Activated naive CD8-positive, alpha-beta T cell (primary cell): ENCODE results near the gene ASGR2.
"Not testable (repeated sequence)": the region's sequence is repeated elsewhere in the genome, so short reads cannot be mapped to it uniquely, and the experiment has no call there.

ENCODE experiments used
- H3K27ac Mint-ChIP-seq: one replicate; pipeline ENCODE4 v1.8.0; 2021; ENCODE audit warnings: mixed read lengths
- H3K27me3 Mint-ChIP-seq: one replicate; pipeline ENCODE4 v1.8.0; 2021; ENCODE audit warnings: mixed read lengths
- H3K36me3 Mint-ChIP-seq: one replicate; pipeline ENCODE4 v1.8.0; 2021; ENCODE audit warnings: mixed read lengths
- H3K4me1 Mint-ChIP-seq: one replicate; pipeline ENCODE4 v1.8.0; 2021; ENCODE audit warnings: low read depth, mixed read lengths
- H3K4me3 Mint-ChIP-seq: one replicate; pipeline ENCODE4 v1.8.0; 2021; ENCODE audit warnings: mild to moderate bottlenecking, mixed read lengths
- H3K9me3 Mint-ChIP-seq: one replicate; pipeline ENCODE4 v1.8.0; 2021; ENCODE audit warnings: low read depth, mixed read lengths

Gene ASGR2

DNA sequence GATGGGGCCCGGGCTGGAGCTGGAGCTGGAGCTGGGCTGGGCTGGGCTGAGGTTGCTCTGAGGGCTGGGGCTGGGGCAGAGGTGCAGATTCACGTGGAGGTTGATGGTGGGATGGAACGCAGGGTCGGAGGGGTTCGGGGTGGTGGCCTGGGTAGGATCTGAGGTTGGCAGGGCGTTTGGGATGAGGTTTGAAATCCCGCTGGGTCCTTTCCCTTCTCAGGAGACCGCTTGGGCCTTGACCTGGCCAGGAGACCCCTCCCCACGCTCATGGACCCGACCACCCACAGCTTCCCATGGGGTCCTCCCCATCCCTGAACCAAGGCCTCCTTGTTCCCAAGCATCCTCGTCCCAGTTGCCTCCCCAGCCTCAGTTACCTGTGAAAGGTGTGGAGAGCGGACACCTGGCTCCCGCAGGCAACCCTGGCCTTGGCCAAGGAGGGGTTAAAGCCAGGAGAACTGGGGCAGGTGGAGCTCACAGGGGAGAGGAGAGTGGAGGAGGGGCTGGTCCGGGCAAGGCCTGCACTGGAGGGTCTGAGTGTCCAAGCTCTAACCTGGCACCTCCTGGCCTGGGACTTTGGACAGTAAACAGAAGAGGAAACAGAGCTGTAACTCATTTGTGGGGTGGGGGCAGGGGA is at the start of gene ASGR2:
ASGR2 (minus strand) TSS at position 582 of the 634 bp plus-strand sequence. CDS start 582 bp downstream, outside the sequence.
- Mint-ChIP-seq H3K9me3 (no peaks in the 10 kb centered on the region), H3K27ac (no peak within 1 kb of the TSS), H3K4me3 (no peak within 1 kb of the TSS), H3K36me3 (no peaks in the 10 kb centered on the region), H3K4me1 (peaks cover 7% of the 10 kb centered on the region), H3K27me3 (peaks cover 4% of the 10 kb centered on the region)

GRCh38 chr17:7159571-7159970 is 44.9 kb upstream of the ASGR2 start:
- not testable (repeated sequence) for H3K36me3 Mint-ChIP-seq, H3K4me3 Mint-ChIP-seq, H3K4me1 Mint-ChIP-seq, H3K27me3 Mint-ChIP-seq, H3K27ac Mint-ChIP-seq, H3K9me3 Mint-ChIP-seq

DNA sequence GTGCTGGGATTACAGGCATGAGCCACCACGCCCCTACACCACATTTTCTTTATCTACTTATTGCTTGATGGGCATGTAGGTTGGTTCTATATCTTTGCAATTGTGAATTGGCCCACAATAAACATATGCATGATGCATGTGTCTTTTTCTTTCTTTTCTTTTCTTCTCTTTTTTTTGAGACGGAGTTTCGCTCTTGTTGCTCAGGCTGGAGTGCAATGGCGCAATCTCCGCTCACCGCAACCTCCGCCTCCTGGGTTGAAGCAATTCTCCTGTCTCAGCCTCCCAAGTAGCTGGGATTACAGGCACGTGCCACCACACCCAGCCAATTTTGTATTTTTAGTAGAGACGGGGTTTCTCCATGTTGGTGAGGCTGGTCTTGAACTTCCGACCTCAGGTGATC is 43.8 kb upstream of the ASGR2 start:
- not testable (repeated sequence) for H3K27me3 Mint-ChIP-seq, H3K27ac Mint-ChIP-seq, H3K36me3 Mint-ChIP-seq, H3K9me3 Mint-ChIP-seq, H3K4me3 Mint-ChIP-seq, H3K4me1 Mint-ChIP-seq

GRCh38 chr17:7156342-7156940 is 41.8 kb upstream of the ASGR2 start:
- no peaks in the 10 kb centered on the region for H3K4me1 Mint-ChIP-seq
- H3K27me3 Mint-ChIP-seq, result peaks cover 5% of the 10 kb centered on the region
- H3K36me3 Mint-ChIP-seq, result no peaks in the 10 kb centered on the region
- H3K27ac Mint-ChIP-seq, result no peak overlapping the region
- no peaks in the 10 kb centered on the region for H3K9me3 Mint-ChIP-seq
- H3K4me3 Mint-ChIP-seq, result no peak overlapping the region

- Mint-ChIP-seq H3K4me1 (no peaks in the 10 kb centered on the region), H3K27ac (no peak overlapping the region), H3K36me3 (no peaks in the 10 kb centered on the region), H3K4me3 (no peak overlapping the region), H3K9me3 (no peaks in the 10 kb centered on the region), H3K27me3 (peaks cover 3% of the 10 kb centered on the region)
These were observed 33.1 kb upstream of the ASGR2 start for GRCh38 chr17:7147772-7148171.

DNA sequence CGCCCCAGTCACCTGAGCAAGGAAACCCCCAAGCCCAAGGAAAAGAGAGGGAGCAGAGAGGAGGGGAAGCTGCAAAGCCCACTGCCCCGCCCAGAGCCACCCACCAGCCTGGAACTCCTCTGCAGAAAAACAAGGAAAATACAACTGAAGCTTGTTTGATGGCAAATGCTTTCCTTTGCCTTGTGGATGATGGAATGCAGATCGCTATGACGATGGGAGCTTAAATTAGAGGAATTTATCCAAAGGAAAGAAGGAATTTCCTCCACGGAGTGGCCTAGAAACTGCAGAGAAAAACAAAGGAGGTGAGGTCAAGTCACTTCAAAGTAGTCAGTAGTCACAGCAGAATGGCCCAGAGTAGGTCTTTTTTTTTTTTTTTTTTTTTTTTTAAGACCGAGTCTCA is 31.5 kb upstream of the ASGR2 start:
- Mint-ChIP-seq H3K4me1 (no peaks in the 10 kb centered on the region), H3K36me3 (no peaks in the 10 kb centered on the region), H3K27ac (no peak overlapping the region), H3K9me3 (no peaks in the 10 kb centered on the region), H3K27me3 (no peaks in the 10 kb centered on the region), H3K4me3 (no peak overlapping the region)

GRCh38 chr17:7144213-7144612 is 29.6 kb upstream of the ASGR2 start:
- Mint-ChIP-seq H3K4me3 (no peak overlapping the region), H3K36me3 (no peaks in the 10 kb centered on the region), H3K27ac (no peak overlapping the region), H3K4me1 (no peaks in the 10 kb centered on the region), H3K9me3 (no peaks in the 10 kb centered on the region), H3K27me3 (no peaks in the 10 kb centered on the region)

DNA sequence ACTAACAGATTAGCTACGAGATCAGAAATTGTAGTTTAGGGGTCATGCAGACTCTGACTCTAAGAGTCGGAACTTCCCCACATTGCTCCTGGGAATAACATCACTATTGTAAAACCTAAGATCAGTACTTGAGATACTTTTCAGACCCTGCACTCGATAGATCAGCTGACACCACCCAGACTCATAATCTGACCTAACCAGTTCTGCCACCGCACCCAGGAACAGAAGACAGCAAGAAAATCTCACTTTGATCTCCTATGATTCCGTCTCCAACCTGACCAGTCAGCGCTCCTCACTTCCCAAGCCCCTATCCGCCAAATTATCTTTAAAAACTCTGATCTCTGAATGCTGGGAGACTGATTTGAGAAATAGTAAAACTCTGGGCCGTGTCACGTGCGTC is 27.2 kb upstream of the ASGR2 start:
- Mint-ChIP-seq H3K4me1 (no peaks in the 10 kb centered on the region), H3K4me3 (no peak overlapping the region)

GRCh38 chr17:7139400-7139799 is 24.8 kb upstream of the ASGR2 start:
- no peak overlapping the region for H3K27ac Mint-ChIP-seq
- peaks cover 3% of the 10 kb centered on the region for H3K4me1 Mint-ChIP-seq
- peaks cover 3% of the 10 kb centered on the region for H3K27me3 Mint-ChIP-seq
- H3K36me3 Mint-ChIP-seq, result no peaks in the 10 kb centered on the region
- H3K9me3 Mint-ChIP-seq, result no peaks in the 10 kb centered on the region
- H3K4me3 Mint-ChIP-seq, result no peak overlapping the region

More for the DNA sequence above, 27.2 kb upstream of the ASGR2 start:
- Mint-ChIP-seq H3K27me3 (peaks cover 3% of the 10 kb centered on the region), H3K9me3 (no peaks in the 10 kb centered on the region), H3K27ac (no peak overlapping the region), H3K36me3 (no peaks in the 10 kb centered on the region)

DNA sequence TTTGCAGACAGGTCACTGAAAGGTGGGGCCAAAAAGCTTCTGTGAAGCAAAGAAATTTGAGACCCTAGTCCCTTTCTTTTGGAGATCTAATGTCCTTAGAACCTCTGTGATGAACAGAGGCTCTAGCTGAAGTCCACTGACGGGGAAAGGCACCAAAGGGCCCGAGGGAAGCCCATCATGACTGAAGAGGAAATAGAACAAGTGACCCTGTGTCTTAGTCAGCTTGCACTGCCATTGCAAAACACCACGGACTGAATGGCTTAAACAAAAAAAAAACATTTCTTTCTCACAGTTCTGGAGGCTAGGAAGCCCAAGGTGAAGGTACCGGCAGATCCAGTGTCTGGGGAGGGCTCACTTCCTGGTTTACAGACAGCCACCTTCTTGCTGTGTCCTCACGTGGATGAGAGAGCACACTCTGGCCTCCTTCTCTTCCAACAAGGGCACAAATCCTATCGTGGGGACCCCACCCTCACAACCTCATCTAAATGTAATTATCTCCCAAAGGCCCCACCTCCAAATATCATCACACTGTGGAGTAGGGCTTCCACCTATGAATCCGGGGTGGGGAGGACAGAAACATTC is 24.3 kb upstream of the ASGR2 start:
- Mint-ChIP-seq H3K4me3 (no peak overlapping the region), H3K27me3 (peaks cover 3% of the 10 kb centered on the region), H3K27ac (no peak overlapping the region), H3K9me3 (no peaks in the 10 kb centered on the region), H3K4me1 (peaks cover 3% of the 10 kb centered on the region), H3K36me3 (no peaks in the 10 kb centered on the region)

GRCh38 chr17:7137171-7137943 is 22.7 kb upstream of the ASGR2 start:
- Mint-ChIP-seq H3K9me3 (no peaks in the 10 kb centered on the region), H3K27ac (no peak overlapping the region), H3K36me3 (no peaks in the 10 kb centered on the region), H3K4me3 (no peak overlapping the region), H3K27me3 (peaks cover 3% of the 10 kb centered on the region), H3K4me1 (peaks cover 14% of the 10 kb centered on the region)

GRCh38 chr17:7136266-7136877 is 21.8 kb upstream of the ASGR2 start:
- peaks cover 20% of the 10 kb centered on the region for H3K4me1 Mint-ChIP-seq
- H3K36me3 Mint-ChIP-seq, result no peaks in the 10 kb centered on the region
- no peaks in the 10 kb centered on the region for H3K9me3 Mint-ChIP-seq
- H3K27me3 Mint-ChIP-seq, result peaks cover 3% of the 10 kb centered on the region
- no peak overlapping the region for H3K4me3 Mint-ChIP-seq
- no peak overlapping the region for H3K27ac Mint-ChIP-seq

GRCh38 chr17:7133916-7134315 is 19.3 kb upstream of the ASGR2 start:
- Mint-ChIP-seq H3K36me3 (no peaks in the 10 kb centered on the region), H3K27me3 (peaks cover 5% of the 10 kb centered on the region), H3K27ac (no peak overlapping the region), H3K4me1 (peaks cover 21% of the 10 kb centered on the region), H3K4me3 (peak overlapping the region; percentile 65), H3K9me3 (no peaks in the 10 kb centered on the region)

GRCh38 chr17:7133424-7133823 is 18.8 kb upstream of the ASGR2 start:
- H3K27ac Mint-ChIP-seq, result no peak overlapping the region
- H3K9me3 Mint-ChIP-seq, result no peaks in the 10 kb centered on the region
- peaks cover 21% of the 10 kb centered on the region for H3K4me1 Mint-ChIP-seq
- peak overlapping the region; percentile 65 for H3K4me3 Mint-ChIP-seq
- H3K36me3 Mint-ChIP-seq, result no peaks in the 10 kb centered on the region
- H3K27me3 Mint-ChIP-seq, result peaks cover 5% of the 10 kb centered on the region
